ENCODE measurements around the gene RUNX3. TPM values are rescaled to one million over a fixed set of nuclear protein-coding genes. Genes with fewer than 3 reads are reported as not detected.

Gene RUNX3
- polyA plus RNA-seq, 1 of the 3 experiments (the other 2 are of a cell fraction): not detected

- TF ChIP-seq EZH2phosphoT487 (IDR thresholded peaks at IDR 0.05; ENCODE audit: borderline replicate concordance, low read depth): no peak
- no peak for TF ChIP-seq PBX3 (IDR thresholded peaks at IDR 0.05)
- no peak for TF ChIP-seq TCF12 (IDR thresholded peaks at IDR 0.05)
- TF ChIP-seq TEAD4 (IDR thresholded peaks at IDR 0.05; ENCODE audit: borderline replicate concordance, insufficient read depth): no peak
Measured at GRCh38 chr1:24873148-24873547, 56.9 kb downstream of the RUNX3 start (continued).

GRCh38 chr1:24872061-24872850 lies 57.8 kb downstream of the RUNX3 start:
- ChIA-PET CTCF (interaction anchor here (1.5 kb wide), 1 partner anchor 26 kb away, joined by 5 read pairs; no protein-coding TSS in a partner anchor), POLR2A (no interaction called here)
- no peak overlapping the region for H3K27ac ChIP-seq (ENCODE audit: low read depth in 2 of 2, low read length in 1 of 2)
- no peaks in the 10 kb centered on the region for H3K9me3 ChIP-seq
- H3K9me2 ChIP-seq: no peaks in the 10 kb centered on the region
- DNase-seq: no peak
- TF ChIP-seq NRF1 (IDR thresholded peaks at IDR 0.05; ENCODE audit: low read depth, low read length) (no peak), EP300 (IDR thresholded peaks at IDR 0.05; ENCODE audit: borderline replicate concordance in 1 of 2, low read depth in 1 of 2, low read length in 1 of 2) (no peak), TCF12 (IDR thresholded peaks at IDR 0.05) (no peak), SIN3A (IDR thresholded peaks at IDR 0.05; ENCODE audit: borderline replicate concordance, low read depth, low read length) (no peak), FOXM1 (IDR thresholded peaks at IDR 0.05; ENCODE audit: low read depth) (no peak), YY1 (IDR thresholded peaks at IDR 0.05; ENCODE audit: low read depth) (no peak)
- no peak overlapping the region for H3K4me2 ChIP-seq
- no peaks in the 10 kb centered on the region for H4K20me1 ChIP-seq (ENCODE audit: insufficient read depth)
- H3K79me2 ChIP-seq (ENCODE audit: insufficient read depth): no peaks in the 10 kb centered on the region
- no peaks in the 10 kb centered on the region for H3K36me3 ChIP-seq (replicated peaks in 1 of 2; ENCODE audit: control insufficient read depth in 1 of 2, insufficient read depth in 2 of 2, low read length in 1 of 2)
- no peaks in the 10 kb centered on the region for H3K27me3 ChIP-seq (ENCODE audit: insufficient read depth)
- no peak overlapping the region for H3K9ac ChIP-seq
- H3F3A ChIP-seq (replicated peaks; ENCODE audit: insufficient read depth): no peaks in the 10 kb centered on the region
- no peak overlapping the region for H2AFZ ChIP-seq (ENCODE audit: low read depth)
- H3K4me1 ChIP-seq (ENCODE audit: control insufficient read depth in 1 of 2, insufficient read depth in 2 of 2, low read depth in 1 of 2, low read length in 1 of 2): no peaks in the 10 kb centered on the region
- WGBS (ENCODE audit: low lambda C conversion rate): 78% methylated on average over 18 of the region's 19 CpGs
- H3K4me3 ChIP-seq (ENCODE audit: low read depth in 2 of 2, low read length in 1 of 2): no peak overlapping the region

GRCh38 chr1:24871306-24871901 lies 58.7 kb downstream of the RUNX3 start:
- Histone ChIP-seq H3K36me3 (replicated peaks in 1 of 2; ENCODE audit: control insufficient read depth in 1 of 2, insufficient read depth in 2 of 2, low read length in 1 of 2) (no peaks in the 10 kb centered on the region), H3K27ac (ENCODE audit: low read depth in 2 of 2, low read length in 1 of 2) (no peak overlapping the region), H3K9me2 (no peaks in the 10 kb centered on the region), H3K4me3 (ENCODE audit: low read depth in 2 of 2, low read length in 1 of 2) (no peak overlapping the region), H3K9ac (no peak overlapping the region), H3K4me1 (ENCODE audit: control insufficient read depth in 1 of 2, insufficient read depth in 2 of 2, low read depth in 1 of 2, low read length in 1 of 2) (no peaks in the 10 kb centered on the region), H3F3A (replicated peaks; ENCODE audit: insufficient read depth) (no peaks in the 10 kb centered on the region), H3K9me3 (no peaks in the 10 kb centered on the region), H3K4me2 (no peak overlapping the region), H3K79me2 (ENCODE audit: insufficient read depth) (no peaks in the 10 kb centered on the region), H4K20me1 (ENCODE audit: insufficient read depth) (no peaks in the 10 kb centered on the region), H3K27me3 (ENCODE audit: insufficient read depth) (no peaks in the 10 kb centered on the region), H2AFZ (ENCODE audit: low read depth) (no peak overlapping the region)
- no peak for TF ChIP-seq IRF3 (IDR thresholded peaks at IDR 0.05; ENCODE audit: low read depth, low read length)
- no peak for TF ChIP-seq NRF1 (IDR thresholded peaks at IDR 0.05; ENCODE audit: low read depth, low read length)
- TF ChIP-seq RFX5 (IDR thresholded peaks at IDR 0.05; ENCODE audit: low read length): no peak
- no peak for TF ChIP-seq MAX (IDR thresholded peaks at IDR 0.05; ENCODE audit: low read depth)
- TF ChIP-seq MEF2A (IDR thresholded peaks at IDR 0.05; ENCODE audit: borderline replicate concordance, low read depth): no peak
- no peak for TF ChIP-seq TCF12 (IDR thresholded peaks at IDR 0.05)
- TF ChIP-seq CHD2 (IDR thresholded peaks at IDR 0.05; ENCODE audit: low read length, partially characterized antibody): no peak
- no peak for TF ChIP-seq GABPA (IDR thresholded peaks at IDR 0.05; ENCODE audit: low read depth)
- no peak for TF ChIP-seq REST (IDR thresholded peaks at IDR 0.05; ENCODE audit: low read depth, low read length)
- TF ChIP-seq TEAD4 (IDR thresholded peaks at IDR 0.05; ENCODE audit: borderline replicate concordance, insufficient read depth): no peak
- TF ChIP-seq EZH2phosphoT487 (IDR thresholded peaks at IDR 0.05; ENCODE audit: borderline replicate concordance, low read depth): no peak
- ChIA-PET POLR2A (no interaction called here), CTCF (interaction anchor here (1.5 kb wide), 1 partner anchor 27 kb away, joined by 5 read pairs; no protein-coding TSS in a partner anchor)
- 93% methylated on average over 5 of the region's 11 CpGs for whole genome bisulfite sequencing (ENCODE audit: low lambda C conversion rate)
- DNase-seq: no peak
